Lower leg skin (tissue), 3 donors: ENCODE measurements around the gene SPRED1.

ENCODE experiments used
- POLR2A ChIP-seq, 2 donors: fragments of 450-650 bp; IDR thresholded peaks; one replicate each; pipeline ENCODE4 v1.6.1; 2016 to 2017; ENCODE audit warnings: antibody characterized with exemption in 2 of 2, mild to moderate bottlenecking in 1 of 2, moderate library complexity in 1 of 2
- TF ChIP-seq, protein P1 (sequence below), 3 donors: fragments of 450-650 bp; IDR thresholded peaks; one replicate each; pipeline ENCODE4 v1.5.1; 2016; ENCODE audit warnings: antibody characterized with exemption in 3 of 3, mild to moderate bottlenecking in 3 of 3, moderate library complexity in 2 of 3

DNA sequence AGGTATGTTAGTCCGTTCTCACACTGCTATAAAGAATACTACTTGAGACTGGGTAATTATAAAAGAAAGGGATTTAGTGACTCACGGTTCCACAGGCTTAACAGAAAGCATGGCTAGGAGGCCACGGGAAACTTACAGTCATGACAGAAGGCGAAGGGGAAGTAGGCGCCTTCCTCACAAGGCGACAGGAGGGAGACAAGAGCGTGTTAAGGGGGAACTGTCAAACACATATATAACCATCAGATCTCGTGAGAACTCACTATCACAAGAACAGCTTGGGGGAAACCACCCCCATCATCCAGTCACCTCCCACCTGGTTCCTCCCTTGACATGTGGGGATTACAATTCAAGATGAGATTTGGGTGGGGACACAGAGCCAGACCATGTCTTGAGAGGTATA, 30.4 kb downstream of the SPRED1 start:
- TF ChIP-seq, protein P1, sequence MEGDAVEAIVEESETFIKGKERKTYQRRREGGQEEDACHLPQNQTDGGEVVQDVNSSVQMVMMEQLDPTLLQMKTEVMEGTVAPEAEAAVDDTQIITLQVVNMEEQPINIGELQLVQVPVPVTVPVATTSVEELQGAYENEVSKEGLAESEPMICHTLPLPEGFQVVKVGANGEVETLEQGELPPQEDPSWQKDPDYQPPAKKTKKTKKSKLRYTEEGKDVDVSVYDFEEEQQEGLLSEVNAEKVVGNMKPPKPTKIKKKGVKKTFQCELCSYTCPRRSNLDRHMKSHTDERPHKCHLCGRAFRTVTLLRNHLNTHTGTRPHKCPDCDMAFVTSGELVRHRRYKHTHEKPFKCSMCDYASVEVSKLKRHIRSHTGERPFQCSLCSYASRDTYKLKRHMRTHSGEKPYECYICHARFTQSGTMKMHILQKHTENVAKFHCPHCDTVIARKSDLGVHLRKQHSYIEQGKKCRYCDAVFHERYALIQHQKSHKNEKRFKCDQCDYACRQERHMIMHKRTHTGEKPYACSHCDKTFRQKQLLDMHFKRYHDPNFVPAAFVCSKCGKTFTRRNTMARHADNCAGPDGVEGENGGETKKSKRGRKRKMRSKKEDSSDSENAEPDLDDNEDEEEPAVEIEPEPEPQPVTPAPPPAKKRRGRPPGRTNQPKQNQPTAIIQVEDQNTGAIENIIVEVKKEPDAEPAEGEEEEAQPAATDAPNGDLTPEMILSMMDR (IDR thresholded peaks at IDR 0.05): no peak
- TF ChIP-seq POLR2A (IDR thresholded peaks at IDR 0.05): no peak
